Measurements from ENCODE around the gene ZC3HAV1.
"Not testable (repeated sequence)": the region's sequence is repeated elsewhere in the genome, so short reads cannot be mapped to it uniquely, and the experiment has no call there.

Gene ZC3HAV1

GRCh38 chr7:139112316-139112715 is 2.8 kb upstream of the ZC3HAV1 start:
- no peak for DNase-seq

- no peak for DNase-seq
These were observed 2.3 kb upstream of the ZC3HAV1 start for GRCh38 chr7:139111811-139112301.

GRCh38 chr7:139111147-139111546 is 1.6 kb upstream of the ZC3HAV1 start:
- DNase-seq, result no peak

- DNase-seq, result no peak
These were observed 477 bp upstream of the ZC3HAV1 start for GRCh38 chr7:139109983-139110411.

- no peak for DNase-seq
These were observed 993 bp downstream of the ZC3HAV1 start for GRCh38 chr7:139108266-139109187.

GRCh38 chr7:139106959-139107358 is 2.6 kb downstream of the ZC3HAV1 start:
- DNase-seq, result no peak

GRCh38 chr7:139106227-139106626 is 3.3 kb downstream of the ZC3HAV1 start:
- DNase-seq, result not testable (repeated sequence)

GRCh38 chr7:139105484-139105883 is 4.0 kb downstream of the ZC3HAV1 start:
- no peak for DNase-seq

GRCh38 chr7:139104091-139104450 is 5.4 kb downstream of the ZC3HAV1 start:
- DNase-seq, result no peak

- DNase-seq, result no peak
These were observed 6.3 kb downstream of the ZC3HAV1 start for GRCh38 chr7:139103057-139103815.

- DNase-seq, result not testable (repeated sequence)
These were observed 7.8 kb downstream of the ZC3HAV1 start for GRCh38 chr7:139101637-139102158.

GRCh38 chr7:139099172-139099947 is 10.2 kb downstream of the ZC3HAV1 start:
- no peak for DNase-seq

GRCh38 chr7:139095194-139095659 is 14.3 kb downstream of the ZC3HAV1 start:
- DNase-seq, result no peak

GRCh38 chr7:139094596-139094995 is 14.9 kb downstream of the ZC3HAV1 start:
- DNase-seq, result no peak

GRCh38 chr7:139094030-139094429 is 15.5 kb downstream of the ZC3HAV1 start:
- DNase-seq, result no peak

GRCh38 chr7:139093512-139093911 is 16.0 kb downstream of the ZC3HAV1 start:
- not testable (repeated sequence) for DNase-seq

- DNase-seq, result no peak
These were observed 17.3 kb downstream of the ZC3HAV1 start for GRCh38 chr7:139092090-139092796.

- no peak for DNase-seq
These were observed 17.9 kb downstream of the ZC3HAV1 start for GRCh38 chr7:139091677-139091996.

- no peak for DNase-seq
These were observed 20.4 kb downstream of the ZC3HAV1 start for GRCh38 chr7:139089118-139089517.

GRCh38 chr7:139088268-139088667 is 21.3 kb downstream of the ZC3HAV1 start:
- DNase-seq, result no peak

- DNase-seq, result no peak
These were observed 22.3 kb downstream of the ZC3HAV1 start for GRCh38 chr7:139087212-139087611.

GRCh38 chr7:139086454-139086853 is 23.1 kb downstream of the ZC3HAV1 start:
- DNase-seq, result no peak

All from hippocampal formation (tissue), 2 donors.